H1 (cell line): Measurements from ENCODE around the gene DCDC2B. TPM values are rescaled to one million over a fixed set of nuclear protein-coding genes. Genes with fewer than 3 reads are reported as not detected.

Experiments
- ASH2L ChIP-seq: fragments of 200-600, 300-600 bp; sonication (generic); IDR thresholded peaks from one replicate; pipeline ENCODE4 v1.7.1; 2017; ENCODE audit warnings: low read length
- CBX8 ChIP-seq: fragments of 300-800, 300-1000 bp; sonication (generic); IDR thresholded peaks from 2 replicates; pipeline ENCODE4 v1.7.1; 2016; ENCODE audit warnings: low read depth, low read length, borderline replicate concordance
- CREB1 ChIP-seq: IDR thresholded peaks from 2 replicates; pipeline ENCODE4 v1.6.1; 2012; ENCODE audit warnings: inconsistent platforms
- CTBP2 ChIP-seq: IDR thresholded peaks from 2 replicates; pipeline ENCODE4 v1.7.0; 2011; ENCODE audit warnings: borderline replicate concordance, mild to moderate bottlenecking, moderate library complexity, mixed read lengths, low read length; ENCODE audit not compliant: insufficient read depth, insufficient read length
- E2F6 ChIP-seq: IDR thresholded peaks from 2 replicates; pipeline ENCODE4 v1.6.1; 2012; ENCODE audit warnings: inconsistent platforms
- GABPA ChIP-seq: IDR thresholded peaks from 2 replicates; pipeline ENCODE4 v1.6.1; 2011; ENCODE audit warnings: mild to moderate bottlenecking, low read length, moderate library complexity, borderline replicate concordance; ENCODE audit not compliant: insufficient read depth
- HDAC2 ChIP-seq, 2 experiments: fragments of 300-600 bp in 1 of 2; sonication (generic) in 1 of 2; IDR thresholded peaks; 2 replicates each; pipeline ENCODE4 v1.6.1; 2011 to 2012; ENCODE audit warnings: low read depth in 2 of 2, low read length in 2 of 2, mild to moderate bottlenecking in 2 of 2, moderate library complexity in 2 of 2, borderline replicate concordance in 1 of 2, inconsistent platforms in 1 of 2
- HDAC6 ChIP-seq: IDR thresholded peaks from one replicate; pipeline ENCODE4 v1.7.1; 2012; ENCODE audit warnings: low read depth, mild to moderate bottlenecking, inconsistent platforms, low read length, moderate library complexity
- JUN ChIP-seq: IDR thresholded peaks from 2 replicates; pipeline ENCODE4 v1.6.1; 2011; ENCODE audit warnings: low read depth, mild to moderate bottlenecking, improper control_type of control experiment, low read length
- KDM4A ChIP-seq: IDR thresholded peaks from one replicate; pipeline ENCODE4 v1.7.1; 2012; ENCODE audit warnings: low read depth, mild to moderate bottlenecking, moderate library complexity, low read length, inconsistent platforms; ENCODE audit not compliant: severe bottlenecking
- MAFK ChIP-seq: IDR thresholded peaks from 2 replicates; pipeline ENCODE4 v1.6.1; 2012; ENCODE audit warnings: low read depth, mild to moderate bottlenecking, improper control_type of control experiment, low read length
- MAX ChIP-seq: IDR thresholded peaks from 2 replicates; pipeline ENCODE4 v1.6.1; 2012; ENCODE audit warnings: inconsistent platforms
- RAD21 ChIP-seq, 2 experiments: IDR thresholded peaks in 1 of 2; conservative IDR thresholded peaks in 1 of 2; 2 replicates each; pipeline ENCODE4 v1.6.1; 2011; ENCODE audit warnings: low read depth in 2 of 2, low read length in 2 of 2, improper control_type of control experiment in 1 of 2, inconsistent platforms in 1 of 2, mild to moderate bottlenecking in 1 of 2, moderate library complexity in 1 of 2
- SAP30 ChIP-seq: fragments of 300-600 bp; sonication (generic); IDR thresholded peaks from 2 replicates; pipeline ENCODE4 v1.7.1; 2012; ENCODE audit warnings: low read length, moderate library complexity, mild to moderate bottlenecking, inconsistent platforms; ENCODE audit not compliant: insufficient read depth, insufficient replicate concordance
- polyA plus RNA-seq, 7 experiments: library from polyadenylated mRNA; depleted of rRNA in 3 of 7; stranded (reverse) in 5 of 7; unstranded in 2 of 7; fragments of >200 nt in 5 of 7; fragments of 200-250 nt in 2 of 7; gene quantifications; 1 replicate in 5 of 7; 2 replicates in 1 of 7; 4 replicates in 1 of 7; pipeline versions ENCODE4 v1.2.1 to v1.2.3, GENCODE V29; 2011 to 2013; ENCODE audit warnings: missing spikeins in 2 of 7, mixed read lengths in 2 of 7
- total RNA-seq: library from RNA; stranded (reverse); fragmentation: NEBNext Ultra II Directional; extraction: Animal tissue kit (Norgen Biotek cat#: 25700); gene quantifications from 2 replicates; pipeline ENCODE4 v1.2.1, GENCODE V29; 2021

The DCDC2B gene
- total and polyA plus RNA-seq, 2 of the 8 experiments (the other 6 are each of a cell fraction or from before 2014, with no cell fraction given) = not detected

GRCh38 chr1:32241001-32241763, 32.3 kb downstream of the DCDC2B start (continued):
- TF ChIP-seq SAP30 = peak; percentile 19
- no peak for TF ChIP-seq MAFK
- peak; percentile 69 for TF ChIP-seq ASH2L
- TF ChIP-seq KDM4A = peak; percentile 80
- TF ChIP-seq HDAC2 (IDR thresholded peaks at IDR 0.05; ENCODE audit: borderline replicate concordance in 1 of 2, low read depth in 2 of 2, low read length in 2 of 2) = peak in 1 of 2 experiments; percentile 11; a peak in 1 of 4 replicates
- TF ChIP-seq HDAC6 = no peak
- peak in 1 of 2 experiments; percentile 5; a peak in 1 of 4 replicates for TF ChIP-seq RAD21 (IDR thresholded peaks at IDR 0.05 in 1 of 2, conservative IDR thresholded peaks at IDR 0.05 in 1 of 2; ENCODE audit: low read depth in 2 of 2, low read length in 2 of 2)
- no peak for TF ChIP-seq CBX8
- TF ChIP-seq JUN = 0 out of 2 replicates have a peak, but pooled peaks have one; percentile 25
- 0 out of 2 replicates have a peak, but pooled peaks have one; percentile 8 for TF ChIP-seq GABPA
- peak; percentile 45; the same call in 1 of the 2 replicates for TF ChIP-seq CREB1
- peak; percentile 86 for TF ChIP-seq E2F6
- TF ChIP-seq MAX = peak; percentile 91
- no peak for TF ChIP-seq CTBP2
